SK-N-MC (cell line): Measurements from ENCODE around the gene MARK2.

Source experiments
- DNase-seq: peaks from one replicate; pipeline ENCODE4 v3.0.0-alpha.2; 2011; ENCODE audit warnings: low read depth, low spot score
- H3K27ac ChIP-seq: fragments of 200-600 bp; sonication (generic); 2 replicates; pipeline ENCODE4 v1.5.1; 2016; ENCODE audit warnings: mixed run types
- H3K36me3 ChIP-seq: fragments of 200-600 bp; sonication (generic); 2 replicates; pipeline ENCODE4 v1.6.1; 2017; ENCODE audit warnings: antibody characterized with exemption, low read length, mixed read lengths; ENCODE audit not compliant: insufficient read depth
- H3K4me3 ChIP-seq: fragments of 200-600 bp; sonication (generic); 2 replicates; pipeline ENCODE4 v1.5.1; 2016
- H3K9ac ChIP-seq: fragments of 200-600 bp; sonication (generic); 2 replicates; pipeline ENCODE4 v1.8.0; 2017; ENCODE audit warnings: mixed run types, mixed read lengths; ENCODE audit not compliant: insufficient read length
- H3K9me3 ChIP-seq: fragments of 200-600 bp; sonication (generic); 2 replicates; pipeline ENCODE4 v1.6.1; 2017; ENCODE audit warnings: low read depth, mild to moderate bottlenecking, antibody characterized with exemption, low read length, moderate library complexity, mixed read lengths
- EZH2 ChIP-seq: fragments of 200-600 bp; sonication (generic); IDR thresholded peaks from one replicate; pipeline ENCODE4 v1.6.1; 2017; ENCODE audit warnings: antibody characterized with exemption
- FOXP2 ChIP-seq: optimal IDR thresholded peaks from 2 replicates; pipeline ENCODE3; 2011; ENCODE audit warnings: mild to moderate bottlenecking, moderate library complexity; ENCODE audit not compliant: insufficient read depth; ENCODE audit errors: extremely low read length, control extremely low read depth
- POLR2AphosphoS5 ChIP-seq: IDR thresholded peaks from 2 replicates; pipeline ENCODE4 v1.6.1; 2012; ENCODE audit warnings: mild to moderate bottlenecking, low read depth, low read length, borderline replicate concordance

Gene MARK2

DNA sequence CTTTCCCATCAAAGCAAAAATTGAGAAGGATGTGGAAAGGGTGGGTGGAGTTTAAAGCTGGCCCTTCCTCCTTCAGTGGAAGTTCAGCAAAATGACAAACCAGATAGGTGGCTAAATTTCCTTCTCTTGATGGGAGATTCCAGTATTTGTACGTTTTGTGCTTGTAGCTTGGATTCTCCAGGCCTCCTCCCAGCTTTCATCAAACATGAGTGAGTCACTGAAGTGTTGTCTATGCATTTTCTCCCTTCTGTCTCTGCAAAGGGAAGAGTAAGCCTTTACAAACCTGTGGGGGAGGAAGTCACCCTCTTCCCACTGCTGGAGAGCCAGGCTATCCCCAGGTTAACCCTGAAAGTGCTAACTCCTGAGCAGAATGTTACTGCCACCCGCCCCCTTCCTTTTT is 6.4 kb downstream of the MARK2 start:
- no peak for TF ChIP-seq EZH2
- TF ChIP-seq FOXP2 = no peak
- TF ChIP-seq POLR2AphosphoS5 = no peak
- H3K9ac ChIP-seq = no peak overlapping the region

DNA sequence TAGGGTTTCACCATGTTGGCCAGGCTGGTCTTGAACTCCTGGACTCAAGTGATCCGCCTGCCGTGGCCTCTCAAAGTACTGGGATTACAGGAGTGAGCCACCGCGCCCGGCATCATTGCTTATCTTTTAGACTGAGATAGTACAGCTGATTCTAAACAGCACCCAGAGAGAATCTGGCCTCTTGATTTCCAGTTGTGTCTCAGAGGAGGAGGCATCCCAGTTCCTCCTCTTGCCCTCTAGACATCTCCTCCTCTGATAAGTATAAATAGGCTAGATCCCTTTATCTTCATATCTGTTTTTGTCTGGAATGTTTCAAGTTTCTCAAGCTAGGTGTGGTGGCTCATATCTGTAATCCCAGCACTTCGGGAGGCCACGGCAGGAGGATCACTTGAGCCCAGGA is 7.0 kb downstream of the MARK2 start:
- Histone ChIP-seq H3K36me3 (peaks cover 20% of the 10 kb centered on the region), H3K9ac (no peak overlapping the region), H3K27ac (no peak overlapping the region), H3K4me3 (no peak overlapping the region), H3K9me3 (no peaks in the 10 kb centered on the region)
- TF ChIP-seq FOXP2 (no peak), EZH2 (no peak), POLR2AphosphoS5 (no peak)
- no peak for DNase-seq

More for the DNA sequence above, 6.4 kb downstream of the MARK2 start:
- DNase-seq = no peak
- Histone ChIP-seq H3K9me3 (no peaks in the 10 kb centered on the region), H3K27ac (no peak overlapping the region), H3K36me3 (peaks cover 20% of the 10 kb centered on the region), H3K4me3 (no peak overlapping the region)

DNA sequence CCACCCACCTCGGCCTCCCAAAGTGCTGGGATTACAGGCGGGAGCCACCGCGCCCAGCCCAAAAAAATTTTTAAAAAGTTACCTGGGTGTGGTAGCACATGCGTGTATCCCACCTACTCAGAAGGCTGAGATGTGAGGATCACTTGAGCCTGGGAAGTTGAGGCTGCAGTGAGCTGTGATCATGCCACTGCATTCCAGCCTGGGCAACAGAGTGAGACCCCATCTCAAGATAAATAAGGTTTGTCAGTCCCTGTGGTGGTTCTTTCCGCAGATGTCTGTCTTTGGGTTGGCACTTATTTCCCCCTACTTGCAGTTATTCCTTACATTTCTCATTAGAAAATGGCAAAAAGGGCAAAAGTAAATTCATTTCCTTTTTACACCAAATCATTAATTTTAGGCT is 8.0 kb downstream of the MARK2 start:
- H3K9me3 ChIP-seq = no peaks in the 10 kb centered on the region
- TF ChIP-seq POLR2AphosphoS5 = no peak
- TF ChIP-seq EZH2 = no peak
- TF ChIP-seq FOXP2 = no peak
- peaks cover 19% of the 10 kb centered on the region for H3K36me3 ChIP-seq
- no peak overlapping the region for H3K9ac ChIP-seq
- H3K4me3 ChIP-seq = no peak overlapping the region
- DNase-seq = no peak
- H3K27ac ChIP-seq = no peak overlapping the region

DNA sequence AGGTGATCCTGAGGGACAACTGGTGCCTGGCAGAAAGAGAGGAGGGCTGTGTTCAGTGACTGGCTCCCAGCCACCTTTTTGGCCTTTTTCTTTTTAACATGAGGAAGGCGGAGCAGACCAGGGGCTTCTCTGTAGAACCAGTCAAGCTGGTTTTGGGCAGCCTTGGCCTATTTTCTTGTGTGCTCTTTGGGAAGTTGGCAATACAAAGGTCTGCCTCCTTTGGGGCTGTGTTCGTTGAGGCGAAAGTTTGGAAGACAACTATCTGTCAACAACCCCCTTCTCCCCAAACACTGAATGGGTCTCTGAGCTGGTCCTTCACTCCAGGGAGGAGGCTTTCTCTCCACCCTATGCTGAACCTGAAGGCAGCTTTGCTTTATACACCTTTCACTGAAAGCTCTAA is 8.5 kb downstream of the MARK2 start:
- Histone ChIP-seq H3K27ac (no peak overlapping the region), H3K9ac (no peak overlapping the region), H3K36me3 (peaks cover 15% of the 10 kb centered on the region), H3K4me3 (no peak overlapping the region), H3K9me3 (no peaks in the 10 kb centered on the region)
- no peak for DNase-seq
- TF ChIP-seq POLR2AphosphoS5 (no peak), FOXP2 (no peak), EZH2 (no peak)

DNA sequence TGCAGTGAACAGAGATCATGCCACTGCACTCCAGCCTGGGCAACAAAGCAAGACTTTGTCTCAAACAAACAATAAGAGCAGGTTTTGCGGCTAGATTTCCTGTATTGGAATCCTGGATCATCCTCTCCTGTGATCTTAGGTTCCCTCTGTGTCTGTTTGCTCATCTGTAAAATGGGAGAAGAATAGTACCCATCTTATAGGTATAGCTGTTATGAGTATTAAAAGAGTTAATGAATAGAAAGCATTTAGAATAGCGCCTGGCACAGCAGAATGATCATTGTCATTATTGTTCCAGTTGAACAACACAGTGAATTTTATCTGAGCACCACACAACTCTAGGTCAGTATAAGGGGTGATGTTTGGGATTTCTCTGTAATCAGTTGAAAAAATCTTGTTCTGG is 10.8 kb downstream of the MARK2 start:
- H3K27ac ChIP-seq = no peak overlapping the region
- H3K36me3 ChIP-seq = peaks cover 7% of the 10 kb centered on the region; the same call in 1 of the 2 replicates
- TF ChIP-seq EZH2 = no peak
- no peak for TF ChIP-seq FOXP2
- no peak for TF ChIP-seq POLR2AphosphoS5
- no peak overlapping the region for H3K4me3 ChIP-seq
- no peak for DNase-seq
- H3K9me3 ChIP-seq = no peaks in the 10 kb centered on the region
- no peak overlapping the region for H3K9ac ChIP-seq

DNA sequence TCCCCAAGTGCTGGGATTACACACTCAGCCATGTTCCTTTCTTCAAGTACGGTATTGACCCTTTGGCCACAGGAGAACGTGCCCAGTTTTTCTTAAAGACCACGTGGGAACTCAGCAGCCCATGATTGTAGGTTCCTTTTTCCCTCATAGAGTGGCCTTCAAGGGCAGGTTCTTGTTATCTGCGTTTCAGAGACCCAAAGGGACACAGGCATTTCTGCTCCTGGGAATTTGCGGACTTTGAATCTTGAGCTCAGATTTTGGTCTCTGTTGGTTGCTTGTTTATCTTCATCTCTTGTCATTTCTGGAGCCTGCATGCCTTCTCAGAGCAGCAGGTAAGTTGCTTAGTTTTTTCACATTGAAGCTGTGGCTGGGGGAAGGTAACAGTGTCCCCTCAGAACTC is 12.0 kb downstream of the MARK2 start:
- no peak overlapping the region for H3K27ac ChIP-seq

DNA sequence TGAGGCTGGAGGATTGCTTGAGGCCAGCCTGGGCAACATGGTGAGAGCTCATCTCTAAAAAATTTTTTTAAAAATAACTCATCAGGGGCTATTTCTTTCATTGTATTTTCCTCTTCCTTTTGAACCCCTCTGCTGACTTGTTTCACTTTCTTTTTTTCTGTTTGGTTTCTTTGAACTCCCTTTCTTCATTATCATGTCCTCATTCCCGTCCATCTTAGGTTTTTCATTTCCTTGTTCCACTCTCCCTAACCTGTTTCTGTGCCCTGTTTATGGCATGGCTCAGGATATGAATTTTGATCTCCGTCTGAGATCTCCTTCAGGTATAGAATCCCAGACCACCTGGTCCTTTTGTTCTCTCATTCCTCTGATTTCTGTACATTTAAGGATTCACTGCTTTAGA is 12.5 kb downstream of the MARK2 start:
- Histone ChIP-seq H3K9ac (no peak overlapping the region), H3K36me3 (peaks cover 17% of the 10 kb centered on the region; the same call in 1 of the 2 replicates)

More for the DNA sequence above, 12.0 kb downstream of the MARK2 start:
- no peak overlapping the region for H3K9ac ChIP-seq
- peaks cover 17% of the 10 kb centered on the region; the same call in 1 of the 2 replicates for H3K36me3 ChIP-seq
- H3K9me3 ChIP-seq = 0 out of 2 replicates have a peak, but pooled peaks cover 7% of the 10 kb centered on the region
- TF ChIP-seq POLR2AphosphoS5 = no peak
- no peak for TF ChIP-seq EZH2
- TF ChIP-seq FOXP2 = no peak
- DNase-seq = no peak
- H3K4me3 ChIP-seq = no peak overlapping the region

DNA sequence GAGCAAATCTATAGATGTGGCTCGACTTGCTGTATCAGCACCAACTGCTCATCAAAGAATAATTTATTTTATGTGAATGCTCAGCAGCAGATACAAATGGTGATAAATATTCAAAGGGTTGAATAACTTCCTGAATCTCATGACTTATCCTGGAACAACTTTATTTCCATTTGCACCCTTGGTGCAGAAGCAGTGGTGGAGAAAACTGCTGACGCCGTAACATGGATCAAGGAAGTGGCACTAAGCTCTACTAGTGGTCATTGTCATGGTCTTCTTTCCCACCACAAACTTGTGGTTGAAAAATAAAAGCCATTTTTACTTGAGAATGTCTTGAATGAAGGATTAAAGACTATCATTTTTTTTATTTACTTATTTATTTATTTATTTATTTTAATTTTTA is 14.6 kb downstream of the MARK2 start:
- Histone ChIP-seq H3K9me3 (0 out of 2 replicates have a peak, but pooled peaks cover 7% of the 10 kb centered on the region), H3K27ac (peak overlapping the region; percentile 79; the same call in 1 of the 2 replicates), H3K9ac (no peak overlapping the region), H3K36me3 (peaks cover 17% of the 10 kb centered on the region; the same call in 1 of the 2 replicates), H3K4me3 (peak overlapping the region; percentile 33; the same call in 1 of the 2 replicates)
- no peak for TF ChIP-seq FOXP2
- TF ChIP-seq EZH2 = no peak
- no peak; the same call in 1 of the 2 replicates for TF ChIP-seq POLR2AphosphoS5
- DNase-seq = no peak

More for the DNA sequence above, 12.5 kb downstream of the MARK2 start:
- Histone ChIP-seq H3K9me3 (0 out of 2 replicates have a peak, but pooled peaks cover 7% of the 10 kb centered on the region), H3K27ac (peak overlapping the region; percentile 19; the same call in 1 of the 2 replicates), H3K4me3 (no peak overlapping the region)
- no peak for DNase-seq
- no peak for TF ChIP-seq FOXP2
- TF ChIP-seq POLR2AphosphoS5 = no peak
- TF ChIP-seq EZH2 = no peak

DNA sequence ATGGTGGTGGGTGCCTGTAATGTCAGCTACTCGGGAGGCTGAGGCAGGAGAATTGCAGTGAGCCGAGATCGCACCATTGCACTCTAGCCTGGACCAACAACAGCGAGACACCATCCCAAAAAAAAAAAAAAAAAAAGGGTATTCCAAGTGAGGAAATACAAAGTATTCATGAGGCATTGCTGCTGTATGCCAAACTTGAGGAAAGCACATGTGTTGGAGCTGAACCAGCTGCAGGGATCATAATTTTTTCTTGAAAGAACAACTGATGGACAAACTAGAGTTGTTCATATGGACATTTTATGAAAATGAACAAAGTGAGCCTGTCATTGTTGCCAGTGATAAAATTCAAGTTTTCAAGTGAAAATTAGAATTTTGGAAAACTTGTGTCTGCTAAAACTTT is 15.8 kb downstream of the MARK2 start:
- peaks cover 17% of the 10 kb centered on the region; the same call in 1 of the 2 replicates for H3K36me3 ChIP-seq
- H3K9ac ChIP-seq = no peak overlapping the region
- no peak overlapping the region for H3K27ac ChIP-seq
- no peak overlapping the region for H3K4me3 ChIP-seq
- 0 out of 2 replicates have a peak, but pooled peaks cover 7% of the 10 kb centered on the region for H3K9me3 ChIP-seq
- no peak for TF ChIP-seq FOXP2
- no peak for TF ChIP-seq EZH2
- no peak for TF ChIP-seq POLR2AphosphoS5
- no peak for DNase-seq
